ENCODE data around the gene L3MBTL4.

DNA sequence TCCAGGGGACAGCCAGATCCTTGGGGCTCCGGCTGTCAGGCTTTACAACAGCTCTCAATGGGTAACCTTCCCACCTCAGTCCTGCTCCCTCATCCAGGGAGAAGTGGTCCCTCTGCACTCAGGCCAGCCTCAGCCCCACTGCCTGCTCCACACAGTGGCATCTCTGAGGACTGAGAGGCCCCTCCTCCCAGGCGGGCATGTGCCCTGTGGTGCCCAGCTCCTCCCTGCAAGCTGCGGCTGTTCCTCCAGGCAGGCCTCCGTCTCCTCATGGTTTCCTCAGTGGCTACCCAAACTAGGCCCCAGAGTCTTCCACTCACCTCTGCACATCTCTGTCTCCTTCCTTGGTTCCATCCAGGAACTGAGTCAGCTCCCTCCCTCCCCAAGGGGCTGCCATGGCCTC lies 437.7 kb downstream of the L3MBTL4 start:
- TF ChIP-seq, protein P1, sequence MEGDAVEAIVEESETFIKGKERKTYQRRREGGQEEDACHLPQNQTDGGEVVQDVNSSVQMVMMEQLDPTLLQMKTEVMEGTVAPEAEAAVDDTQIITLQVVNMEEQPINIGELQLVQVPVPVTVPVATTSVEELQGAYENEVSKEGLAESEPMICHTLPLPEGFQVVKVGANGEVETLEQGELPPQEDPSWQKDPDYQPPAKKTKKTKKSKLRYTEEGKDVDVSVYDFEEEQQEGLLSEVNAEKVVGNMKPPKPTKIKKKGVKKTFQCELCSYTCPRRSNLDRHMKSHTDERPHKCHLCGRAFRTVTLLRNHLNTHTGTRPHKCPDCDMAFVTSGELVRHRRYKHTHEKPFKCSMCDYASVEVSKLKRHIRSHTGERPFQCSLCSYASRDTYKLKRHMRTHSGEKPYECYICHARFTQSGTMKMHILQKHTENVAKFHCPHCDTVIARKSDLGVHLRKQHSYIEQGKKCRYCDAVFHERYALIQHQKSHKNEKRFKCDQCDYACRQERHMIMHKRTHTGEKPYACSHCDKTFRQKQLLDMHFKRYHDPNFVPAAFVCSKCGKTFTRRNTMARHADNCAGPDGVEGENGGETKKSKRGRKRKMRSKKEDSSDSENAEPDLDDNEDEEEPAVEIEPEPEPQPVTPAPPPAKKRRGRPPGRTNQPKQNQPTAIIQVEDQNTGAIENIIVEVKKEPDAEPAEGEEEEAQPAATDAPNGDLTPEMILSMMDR (IDR thresholded peaks at IDR 0.05; ENCODE audit: poor library complexity) = no peak
- TF ChIP-seq EZH2 (IDR thresholded peaks at IDR 0.05; ENCODE audit: borderline replicate concordance) (no peak), EZH2phosphoT487 (IDR thresholded peaks at IDR 0.05; ENCODE audit: low read depth, severe bottlenecking, unreplicated experiment) (no peak)

Data from hepatocyte (in vitro differentiated cells).